MG63 (cell line): ENCODE results near the gene SCG2. TPM values are rescaled to one million over a fixed set of nuclear protein-coding genes. Genes with fewer than 3 reads are reported as not detected.

Experiments
- DNase-seq: peaks from one replicate; pipeline ENCODE4 v3.0.0-alpha.2; 2020
- H3K27me3 ChIP-seq: fragments of 250-450 bp; sonication (Bioruptor Pico); 2 replicates; pipeline ENCODE4 v1.5.1; 2020; ENCODE audit warnings: mild to moderate bottlenecking, moderate library complexity
- H3K36me3 ChIP-seq: fragments of 250-450 bp; sonication (Bioruptor Pico); 2 replicates; pipeline ENCODE4 v1.5.1; 2020; ENCODE audit warnings: mild to moderate bottlenecking, moderate library complexity
- H3K4me3 ChIP-seq: fragments of 250-450 bp; sonication (Bioruptor Pico); 2 replicates; pipeline ENCODE4 v1.5.1; 2020; ENCODE audit warnings: mild to moderate bottlenecking, moderate library complexity
- H3K9me3 ChIP-seq: fragments of 250-450 bp; sonication (Bioruptor Pico); 2 replicates; pipeline ENCODE4 v1.5.1; 2020; ENCODE audit warnings: mild to moderate bottlenecking, moderate library complexity
- total RNA-seq: library from RNA; depleted of rRNA; stranded (reverse); fragments of >200 nt; shearing (Covaris generic); gene quantifications from 2 replicates; pipeline ENCODE4 v1.2.3, GENCODE V29; 2014; ENCODE audit warnings: low replicate concordance; rRNA removed

The SCG2 gene, protein sequence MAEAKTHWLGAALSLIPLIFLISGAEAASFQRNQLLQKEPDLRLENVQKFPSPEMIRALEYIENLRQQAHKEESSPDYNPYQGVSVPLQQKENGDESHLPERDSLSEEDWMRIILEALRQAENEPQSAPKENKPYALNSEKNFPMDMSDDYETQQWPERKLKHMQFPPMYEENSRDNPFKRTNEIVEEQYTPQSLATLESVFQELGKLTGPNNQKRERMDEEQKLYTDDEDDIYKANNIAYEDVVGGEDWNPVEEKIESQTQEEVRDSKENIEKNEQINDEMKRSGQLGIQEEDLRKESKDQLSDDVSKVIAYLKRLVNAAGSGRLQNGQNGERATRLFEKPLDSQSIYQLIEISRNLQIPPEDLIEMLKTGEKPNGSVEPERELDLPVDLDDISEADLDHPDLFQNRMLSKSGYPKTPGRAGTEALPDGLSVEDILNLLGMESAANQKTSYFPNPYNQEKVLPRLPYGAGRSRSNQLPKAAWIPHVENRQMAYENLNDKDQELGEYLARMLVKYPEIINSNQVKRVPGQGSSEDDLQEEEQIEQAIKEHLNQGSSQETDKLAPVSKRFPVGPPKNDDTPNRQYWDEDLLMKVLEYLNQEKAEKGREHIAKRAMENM
- 0.26 and 0.39 TPM in 2 replicates for total RNA-seq

DNA sequence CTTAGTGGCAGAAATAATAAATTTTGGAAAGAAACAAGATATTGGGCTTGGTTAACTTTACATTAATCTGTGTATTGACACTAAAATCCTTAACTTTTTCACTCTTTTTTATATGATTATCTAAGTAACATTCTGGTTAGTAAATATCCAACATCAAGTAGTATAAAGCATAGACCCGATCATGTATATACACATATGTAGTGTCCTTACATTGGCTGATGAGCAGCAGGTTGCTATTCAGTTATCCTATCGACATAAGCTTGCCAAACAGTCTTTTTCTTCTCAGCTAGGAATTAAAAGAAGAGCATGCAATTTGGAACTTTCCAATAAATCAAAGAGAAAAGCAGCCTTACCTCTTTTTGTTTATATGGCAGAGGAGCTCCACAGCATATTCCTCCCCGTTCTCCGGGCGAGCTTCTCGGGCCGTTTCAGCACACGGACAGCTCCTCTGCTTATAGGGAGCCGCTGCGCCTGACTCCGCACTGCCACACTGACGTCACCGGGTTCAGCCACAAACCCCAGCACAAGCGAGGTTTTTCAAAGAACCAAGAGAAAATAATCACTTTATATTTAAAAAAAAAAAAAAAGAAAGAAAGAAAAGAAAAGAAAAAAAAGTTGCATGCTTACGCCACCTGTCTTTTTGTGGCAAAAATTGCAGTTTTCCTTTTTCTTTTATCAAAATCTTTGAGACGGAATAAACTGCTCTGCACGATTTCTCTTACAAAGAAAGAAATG, at the start of gene SCG2:
SCG2 (minus strand) TSS at position 430 of the 735 bp plus-strand sequence. CDS start 3,079 bp downstream, outside the sequence.
- H3K4me3 ChIP-seq, result no peak within 1 kb of the TSS
- DNase-seq, result peak; percentile 79
- no peaks in the 10 kb centered on the region for H3K9me3 ChIP-seq
- H3K36me3 ChIP-seq, result no peaks in the 10 kb centered on the region
- H3K27me3 ChIP-seq, result peaks cover 2% of the 10 kb centered on the region; the same call in 1 of the 2 replicates

DNA sequence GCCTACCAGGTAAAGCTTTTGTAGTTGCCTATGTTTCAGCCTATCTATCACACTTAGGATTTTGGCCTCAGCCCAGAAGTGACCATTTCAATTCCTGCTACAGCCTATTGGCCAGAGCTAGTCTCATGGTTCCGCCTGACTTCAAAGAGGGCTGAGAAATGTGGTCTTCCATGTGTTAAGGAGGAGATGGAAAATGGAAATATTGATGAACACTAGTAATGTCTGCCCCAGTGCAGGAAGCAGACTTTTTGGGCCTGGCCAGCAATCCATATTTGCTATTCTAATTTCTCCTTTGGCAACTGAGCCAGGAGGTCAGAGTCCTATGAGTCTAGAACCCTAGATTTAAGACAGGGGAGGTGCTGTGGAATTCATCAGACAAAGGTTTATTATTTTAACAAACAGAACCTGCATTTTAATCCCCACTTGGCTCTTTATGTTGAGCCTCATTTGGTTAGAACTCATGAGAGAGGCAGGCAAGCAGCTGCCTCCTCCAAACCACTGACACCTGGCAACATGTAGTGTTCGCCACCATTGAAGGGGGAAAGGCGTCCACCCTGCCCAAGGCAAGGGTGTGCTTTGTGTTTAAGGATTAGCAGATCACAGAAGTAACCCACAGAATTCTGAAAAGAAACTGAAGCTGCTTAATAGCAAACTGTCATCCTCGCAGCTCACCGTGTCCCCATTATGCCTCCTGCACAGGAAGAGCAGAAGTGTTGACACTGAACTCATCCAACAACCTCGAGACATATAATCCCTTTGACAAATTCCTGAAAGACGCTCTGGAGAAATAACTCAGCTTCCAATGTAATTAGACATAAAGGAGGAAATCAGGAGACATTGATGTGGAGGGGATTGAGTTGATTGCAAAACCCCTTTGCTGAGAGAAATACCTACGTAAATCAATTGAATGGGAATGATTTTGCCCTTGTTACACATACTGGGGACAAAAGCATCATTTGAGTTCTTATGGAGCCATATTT, 47.7 kb upstream of the SCG2 start:
- Histone ChIP-seq H3K9me3 (no peaks in the 10 kb centered on the region), H3K27me3 (no peaks in the 10 kb centered on the region), H3K36me3 (no peaks in the 10 kb centered on the region), H3K4me3 (no peak overlapping the region)
- no peak for DNase-seq

DNA sequence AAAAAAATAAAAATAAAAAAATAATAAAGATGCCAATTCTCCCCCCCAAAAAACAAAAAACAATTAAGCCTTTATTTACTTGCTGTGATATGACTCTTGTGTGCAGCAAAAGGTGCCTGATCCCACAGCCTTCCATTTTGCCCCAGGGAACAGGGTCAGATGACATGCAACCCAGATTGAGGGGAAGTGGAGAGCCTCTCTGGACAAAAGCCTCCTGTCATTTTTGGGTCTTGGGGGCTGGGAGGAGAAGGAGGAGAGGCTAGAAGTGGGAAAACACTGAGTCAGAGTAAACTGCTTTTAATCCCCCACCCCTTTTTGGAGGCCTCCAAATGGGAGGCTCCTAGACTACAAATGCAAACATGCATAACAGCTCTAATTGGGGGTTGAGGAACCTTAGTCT, 46.6 kb upstream of the SCG2 start:
- no peak for DNase-seq
- Histone ChIP-seq H3K9me3 (no peaks in the 10 kb centered on the region), H3K4me3 (no peak overlapping the region), H3K36me3 (no peaks in the 10 kb centered on the region), H3K27me3 (no peaks in the 10 kb centered on the region)

DNA sequence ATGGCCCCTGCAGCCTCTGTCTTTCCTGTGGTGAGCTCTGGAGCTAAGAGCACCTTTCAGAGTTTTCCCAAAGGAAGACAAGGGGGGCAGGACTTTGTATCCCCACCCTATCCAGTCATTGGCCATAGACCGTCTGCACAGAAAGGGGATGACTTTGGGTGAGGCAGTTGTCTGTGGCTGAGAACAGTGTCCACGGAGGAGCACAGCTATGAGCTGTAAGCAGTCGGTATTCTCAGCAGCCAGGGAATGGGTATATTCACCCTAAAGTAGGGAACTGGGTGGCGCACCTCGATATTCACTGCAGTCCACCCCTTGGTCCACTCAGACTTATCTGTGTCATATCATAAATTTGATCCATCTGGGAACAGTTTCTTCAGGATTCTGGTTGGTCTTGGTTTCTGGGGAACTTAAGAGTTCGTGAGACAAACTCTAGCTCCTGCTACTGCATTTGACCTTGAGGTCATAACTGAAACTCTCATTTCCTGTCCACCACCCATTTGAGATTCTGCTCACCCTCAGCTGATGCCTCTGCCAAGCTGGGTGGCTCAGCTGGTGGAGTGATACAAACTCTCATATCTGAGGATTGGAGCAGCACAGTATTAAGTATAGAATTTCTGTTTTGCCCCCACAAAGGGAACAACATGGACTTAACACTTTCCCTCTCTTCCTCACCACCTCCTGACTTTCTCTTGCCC, 45.2 kb upstream of the SCG2 start:
- Histone ChIP-seq H3K4me3 (no peak overlapping the region), H3K27me3 (no peaks in the 10 kb centered on the region), H3K36me3 (no peaks in the 10 kb centered on the region), H3K9me3 (no peaks in the 10 kb centered on the region)
- peak; percentile 22 for DNase-seq

DNA sequence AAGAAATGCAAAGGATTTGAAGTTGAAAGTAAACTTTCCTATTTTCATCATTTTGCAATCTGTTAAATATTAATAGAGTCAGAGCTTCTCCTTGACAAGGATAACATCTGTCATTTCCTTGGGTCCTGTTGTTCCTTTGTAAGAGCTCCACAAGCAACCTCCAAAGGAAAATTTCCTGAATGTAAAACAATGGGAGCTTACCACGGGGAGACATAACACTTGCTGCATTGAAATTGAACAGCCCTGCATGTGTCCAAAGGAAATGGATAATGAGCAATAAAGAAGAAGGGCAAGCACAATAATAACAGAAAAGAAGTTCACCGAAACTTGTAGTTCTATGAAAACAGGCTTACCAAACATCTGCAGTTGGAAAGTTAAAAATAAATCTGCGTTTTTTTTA, 42.0 kb upstream of the SCG2 start:
- Histone ChIP-seq H3K9me3 (no peaks in the 10 kb centered on the region), H3K27me3 (no peaks in the 10 kb centered on the region), H3K4me3 (no peak overlapping the region), H3K36me3 (no peaks in the 10 kb centered on the region)
- no peak for DNase-seq

DNA sequence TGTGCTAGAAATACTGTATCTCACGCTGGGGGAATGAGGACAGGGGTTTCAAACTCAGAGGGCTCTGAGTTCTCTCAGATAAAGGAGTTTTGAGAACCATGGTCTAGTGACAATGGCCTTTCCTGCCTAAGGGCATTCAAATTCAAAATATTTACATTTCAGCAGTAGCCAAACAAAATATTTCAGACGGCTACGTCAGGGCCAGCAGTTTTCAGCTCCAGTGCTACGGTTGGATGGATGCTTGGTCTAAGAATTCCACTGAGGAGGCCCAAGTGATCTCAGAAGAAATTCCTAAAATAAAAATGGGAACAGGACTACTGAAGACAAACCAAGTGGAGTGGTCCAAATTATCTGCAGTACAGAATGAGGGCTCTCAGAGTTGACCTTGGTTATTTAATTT, 41.1 kb upstream of the SCG2 start:
- Histone ChIP-seq H3K27me3 (no peaks in the 10 kb centered on the region), H3K4me3 (no peak overlapping the region), H3K36me3 (no peaks in the 10 kb centered on the region), H3K9me3 (no peaks in the 10 kb centered on the region)
- no peak for DNase-seq

DNA sequence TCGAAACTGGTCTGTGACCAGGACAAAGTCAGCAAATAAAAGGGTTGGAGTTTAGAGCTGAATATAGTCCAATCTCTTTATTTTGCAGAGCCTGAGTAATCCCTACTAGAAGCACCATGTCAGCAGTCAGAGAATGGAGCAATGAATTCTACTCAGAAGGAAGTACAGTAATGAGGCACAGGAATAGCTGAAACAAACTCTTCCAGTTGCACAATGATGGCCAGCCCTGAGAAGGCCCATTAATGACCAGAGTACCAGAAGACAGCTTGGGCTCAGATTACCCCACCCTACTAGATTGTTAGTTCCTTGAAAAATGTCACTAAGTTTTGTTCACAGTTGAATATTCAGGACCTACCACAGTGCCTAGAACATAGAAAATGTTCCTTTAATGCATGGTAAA, 40.3 kb upstream of the SCG2 start:
- no peaks in the 10 kb centered on the region for H3K27me3 ChIP-seq
- no peak overlapping the region for H3K4me3 ChIP-seq
- no peaks in the 10 kb centered on the region for H3K36me3 ChIP-seq
- H3K9me3 ChIP-seq, result no peaks in the 10 kb centered on the region
- DNase-seq, result no peak

DNA sequence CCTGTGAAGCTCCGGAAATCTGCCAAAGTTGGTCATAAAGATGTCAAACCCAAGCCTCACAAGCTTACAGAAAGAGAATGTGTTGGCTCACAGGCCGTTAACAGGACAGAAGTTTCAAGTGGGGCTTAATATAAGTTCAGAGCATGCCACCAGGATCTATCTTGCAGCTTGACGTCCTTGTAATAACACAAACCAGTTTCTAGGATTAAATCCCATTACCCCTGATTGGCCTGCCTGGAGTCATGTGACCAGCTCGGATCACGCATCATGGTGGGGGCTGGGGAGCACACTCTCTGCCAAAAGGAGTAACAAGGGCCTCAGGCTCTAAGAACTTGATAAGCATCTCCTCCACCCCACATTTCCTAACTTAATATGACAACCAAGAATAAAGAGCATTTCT, 38.9 kb upstream of the SCG2 start:
- no peaks in the 10 kb centered on the region for H3K9me3 ChIP-seq
- DNase-seq, result no peak
- no peaks in the 10 kb centered on the region for H3K36me3 ChIP-seq
- H3K4me3 ChIP-seq, result no peak overlapping the region
- no peaks in the 10 kb centered on the region for H3K27me3 ChIP-seq

DNA sequence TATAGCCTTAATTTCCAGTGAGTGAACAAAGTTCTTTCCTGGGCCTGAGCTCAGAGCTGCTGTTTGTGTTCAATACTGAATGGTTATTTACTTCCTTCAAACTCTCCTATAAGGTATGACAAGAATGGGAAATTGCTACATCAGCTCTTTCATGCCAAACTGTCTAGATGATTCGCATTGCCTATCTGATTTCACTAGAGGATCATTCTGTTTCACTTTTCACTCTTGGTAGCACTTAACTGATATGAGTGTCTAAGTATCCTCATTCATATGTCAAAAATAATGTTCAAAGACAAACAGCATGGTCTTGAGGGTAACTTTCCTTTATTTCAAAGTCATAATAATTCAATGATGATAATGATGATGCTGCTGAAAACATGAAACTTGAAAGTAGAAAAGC, 32.9 kb upstream of the SCG2 start:
- DNase-seq, result no peak
- H3K4me3 ChIP-seq, result no peak overlapping the region

DNA sequence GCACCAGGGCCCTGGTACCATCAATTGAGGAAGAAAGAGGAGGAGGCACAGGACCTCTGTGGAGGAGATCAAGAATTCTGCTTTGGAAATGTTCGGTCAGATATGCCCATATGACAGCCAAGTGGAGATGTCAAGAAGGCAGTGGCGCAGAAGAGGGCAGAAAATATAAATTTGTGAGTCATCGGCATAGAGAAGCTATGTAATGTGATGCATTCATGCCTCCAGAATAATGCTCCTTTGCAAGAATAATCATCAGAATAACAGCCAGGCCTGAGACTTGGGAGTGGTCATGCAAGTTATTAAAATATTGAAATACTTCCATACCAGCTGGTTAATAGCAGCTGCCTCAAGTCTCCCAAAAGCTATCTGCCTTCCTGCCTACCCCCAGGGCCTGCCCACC, 32.1 kb upstream of the SCG2 start:
- no peak for DNase-seq

More for the DNA sequence above, 32.9 kb upstream of the SCG2 start:
- Histone ChIP-seq H3K27me3 (no peaks in the 10 kb centered on the region), H3K36me3 (no peaks in the 10 kb centered on the region), H3K9me3 (no peaks in the 10 kb centered on the region)

DNA sequence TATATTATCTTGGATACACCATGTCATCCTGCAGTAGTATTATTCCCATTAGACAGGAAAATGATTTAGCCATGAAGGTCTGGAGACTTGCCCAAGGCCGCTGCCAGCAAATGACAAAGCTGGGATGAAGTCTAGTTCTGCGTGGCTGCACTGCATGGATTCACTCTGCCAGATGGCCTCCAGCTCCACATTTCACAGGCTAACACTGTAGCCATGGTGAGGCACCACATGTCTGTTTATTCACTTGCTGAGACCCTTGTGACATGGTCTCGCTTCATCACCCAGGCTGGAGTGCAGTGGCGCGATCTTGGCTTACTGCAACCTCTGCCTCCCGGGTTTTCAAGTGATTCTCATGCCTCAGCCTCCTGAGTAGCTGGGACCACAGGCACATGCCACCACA, 31.5 kb upstream of the SCG2 start:
- peak; percentile 32 for DNase-seq

More for the DNA sequence above, 32.1 kb upstream of the SCG2 start:
- Histone ChIP-seq H3K9me3 (no peaks in the 10 kb centered on the region; the same call in 1 of the 2 replicates), H3K4me3 (no peak overlapping the region), H3K27me3 (no peaks in the 10 kb centered on the region), H3K36me3 (no peaks in the 10 kb centered on the region)

DNA sequence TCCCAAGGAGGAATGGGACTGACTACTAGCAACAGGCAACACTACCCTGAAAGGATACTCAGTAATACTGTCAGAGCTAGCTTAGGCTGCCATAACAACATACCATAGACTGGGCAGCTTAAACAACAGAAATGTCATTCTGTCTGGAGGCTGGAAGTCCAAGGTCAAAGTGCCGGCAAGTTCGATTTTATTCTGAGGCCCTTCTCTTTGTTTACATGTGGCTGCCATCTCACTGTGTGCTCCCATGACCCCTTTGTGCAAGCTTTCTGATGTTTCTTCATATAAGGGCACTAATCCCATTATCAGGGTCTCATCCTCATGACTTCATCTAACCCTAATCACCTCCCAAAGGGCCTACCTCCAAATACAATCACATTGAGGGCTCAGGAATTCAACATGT, 30.7 kb upstream of the SCG2 start:
- Histone ChIP-seq H3K27me3 (no peaks in the 10 kb centered on the region), H3K9me3 (no peaks in the 10 kb centered on the region; the same call in 1 of the 2 replicates), H3K4me3 (no peak overlapping the region), H3K36me3 (no peaks in the 10 kb centered on the region)
- no peak for DNase-seq

More for the DNA sequence above, 31.5 kb upstream of the SCG2 start:
- Histone ChIP-seq H3K27me3 (no peaks in the 10 kb centered on the region), H3K9me3 (no peaks in the 10 kb centered on the region; the same call in 1 of the 2 replicates), H3K4me3 (no peak overlapping the region), H3K36me3 (no peaks in the 10 kb centered on the region)

DNA sequence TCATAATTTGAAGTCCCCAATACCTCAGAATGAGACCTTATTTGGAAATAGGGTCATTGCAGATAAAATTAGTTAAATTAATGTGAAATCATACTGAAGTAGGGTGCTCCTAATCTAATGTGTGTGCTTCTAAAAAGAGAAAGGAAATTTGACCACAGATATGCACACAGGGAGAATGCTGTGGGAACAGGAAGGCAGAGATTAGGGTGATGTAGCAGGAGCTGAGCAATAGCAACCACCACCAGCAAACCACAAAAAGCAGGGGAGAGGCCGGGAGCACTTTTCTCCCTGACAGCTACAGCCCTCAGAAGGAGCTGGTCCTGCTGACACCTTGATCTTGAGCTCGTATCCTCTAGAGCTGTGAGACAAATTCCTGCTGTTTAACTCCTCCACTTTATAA, 24.6 kb upstream of the SCG2 start:
- DNase-seq, result no peak
- Histone ChIP-seq H3K4me3 (no peak overlapping the region), H3K36me3 (no peaks in the 10 kb centered on the region), H3K27me3 (no peaks in the 10 kb centered on the region), H3K9me3 (no peaks in the 10 kb centered on the region; the same call in 1 of the 2 replicates)

DNA sequence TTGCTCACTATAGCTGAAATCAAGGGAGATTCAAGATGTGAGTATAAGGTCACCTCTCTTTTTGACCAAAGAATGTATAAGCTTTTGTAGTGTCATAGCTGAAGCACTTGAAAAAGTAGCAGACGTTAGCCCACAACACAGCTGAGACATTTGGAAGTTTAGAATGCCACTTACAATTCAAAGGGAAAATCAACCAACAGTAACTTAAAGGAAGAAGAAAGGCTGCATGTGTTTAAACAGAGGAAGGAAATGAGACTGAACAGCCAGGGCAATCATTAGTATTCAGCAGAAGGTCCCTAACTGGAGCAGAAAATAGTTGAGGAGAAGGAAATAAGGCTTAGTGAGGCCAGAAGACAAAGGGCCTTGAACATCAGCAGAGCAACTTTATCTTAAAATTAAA, 23.5 kb upstream of the SCG2 start:
- no peak for DNase-seq
- H3K36me3 ChIP-seq, result no peaks in the 10 kb centered on the region
- H3K27me3 ChIP-seq, result no peaks in the 10 kb centered on the region
- H3K9me3 ChIP-seq, result no peaks in the 10 kb centered on the region; the same call in 1 of the 2 replicates
- H3K4me3 ChIP-seq, result no peak overlapping the region

DNA sequence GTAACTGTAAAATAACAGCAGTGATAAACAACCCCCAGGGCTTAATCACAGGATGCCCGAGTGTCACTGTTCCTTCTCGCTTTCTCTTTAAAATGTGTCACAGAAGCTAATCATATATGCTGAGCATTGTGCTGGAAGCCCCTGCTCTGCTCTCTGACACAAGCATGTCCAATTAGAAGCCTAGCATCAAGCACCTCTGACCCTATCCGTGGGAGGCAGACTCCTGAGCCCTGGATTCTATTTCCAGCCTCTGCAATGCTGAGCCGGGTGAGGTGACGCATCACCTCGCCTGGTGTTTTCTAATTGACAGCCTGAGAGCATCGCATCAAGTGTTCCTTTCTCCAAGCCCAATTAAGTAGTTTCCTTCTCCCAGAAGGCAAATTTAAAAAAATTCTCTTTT, 19.7 kb upstream of the SCG2 start:
- Histone ChIP-seq H3K27me3 (no peaks in the 10 kb centered on the region), H3K9me3 (no peaks in the 10 kb centered on the region), H3K36me3 (no peaks in the 10 kb centered on the region), H3K4me3 (no peak overlapping the region)
- DNase-seq, result no peak
